Measurements from ENCODE around the gene SLC2A6. TPM values are rescaled to one million over a fixed set of nuclear protein-coding genes. Genes with fewer than 3 reads are reported as not detected.
A peak's percentile ranks its signal among the peaks of the same experiment; 100 is the strongest.

SLC2A6 gene, protein sequence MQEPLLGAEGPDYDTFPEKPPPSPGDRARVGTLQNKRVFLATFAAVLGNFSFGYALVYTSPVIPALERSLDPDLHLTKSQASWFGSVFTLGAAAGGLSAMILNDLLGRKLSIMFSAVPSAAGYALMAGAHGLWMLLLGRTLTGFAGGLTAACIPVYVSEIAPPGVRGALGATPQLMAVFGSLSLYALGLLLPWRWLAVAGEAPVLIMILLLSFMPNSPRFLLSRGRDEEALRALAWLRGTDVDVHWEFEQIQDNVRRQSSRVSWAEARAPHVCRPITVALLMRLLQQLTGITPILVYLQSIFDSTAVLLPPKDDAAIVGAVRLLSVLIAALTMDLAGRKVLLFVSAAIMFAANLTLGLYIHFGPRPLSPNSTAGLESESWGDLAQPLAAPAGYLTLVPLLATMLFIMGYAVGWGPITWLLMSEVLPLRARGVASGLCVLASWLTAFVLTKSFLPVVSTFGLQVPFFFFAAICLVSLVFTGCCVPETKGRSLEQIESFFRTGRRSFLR
- 8.7 TPM for total RNA-seq

DNA sequence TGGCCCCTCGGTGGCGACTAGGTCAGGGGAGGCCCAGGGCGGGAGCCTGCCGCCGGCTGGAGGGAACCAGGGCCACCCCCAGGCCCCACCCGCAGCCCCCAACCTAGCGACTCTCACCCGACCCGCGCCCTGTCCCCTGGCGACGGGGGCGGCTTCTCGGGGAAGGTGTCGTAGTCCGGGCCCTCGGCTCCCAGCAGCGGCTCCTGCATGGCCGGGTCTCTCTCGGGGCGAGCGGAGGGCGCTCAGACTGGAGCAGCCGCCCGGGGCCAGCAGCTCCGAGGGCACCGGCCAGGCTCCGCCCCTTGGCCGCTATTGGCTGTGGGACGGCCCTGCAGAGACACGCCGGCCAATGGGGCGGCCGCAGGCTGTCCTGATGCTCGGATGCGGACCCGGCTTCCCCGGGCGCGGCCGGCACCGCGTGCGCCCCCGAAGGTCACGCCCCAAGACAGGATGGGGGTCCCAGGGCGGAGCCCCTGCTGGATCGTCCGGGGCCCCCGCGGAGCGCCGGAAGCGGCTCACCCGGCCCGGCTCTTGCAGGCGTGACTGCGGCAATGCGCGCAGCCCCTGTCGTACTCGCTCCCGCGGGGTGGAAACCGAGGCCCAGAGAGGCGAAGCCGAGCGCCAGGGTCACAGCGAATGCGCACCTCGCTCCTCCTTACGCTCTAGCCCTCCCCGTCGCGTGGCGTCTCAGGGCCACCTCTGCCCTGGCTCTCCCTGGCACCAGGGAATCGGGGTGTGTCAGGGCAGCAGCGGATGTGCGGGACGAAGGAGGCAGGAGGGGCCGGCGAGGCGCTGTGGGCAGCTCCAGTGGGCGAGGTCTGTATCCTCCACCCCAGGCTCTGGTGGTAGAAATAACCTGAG lies at the start of gene SLC2A6:
SLC2A6 (minus strand) TSS at position 249 of the 861 bp plus-strand sequence; CDS start at position 209, 40 bp downstream.
- no peaks in the 10 kb centered on the region for H3K9me3 ChIP-seq
- intact Hi-C loops (cut with DNase I): loop anchor here (1.0 to 2.0 kb wide), 2 partner anchors 20 to 60 kb away; partner anchors contain the start of genes CACFD1 and REXO4
- H3K4me1 ChIP-seq: peaks cover 6 to 17% of the 10 kb centered on the region in 2 donors
- peak within 1 kb of the TSS; percentile 44 to 80 for H3K4me3 ChIP-seq
- H3K36me3 ChIP-seq: peaks cover 0 to under 1% of the 10 kb centered on the region in 2 donors
- peak within 1 kb of the TSS; percentile 50 to 64 for H3K27ac ChIP-seq
- H3K27me3 ChIP-seq: no peaks in the 10 kb centered on the region
- TF ChIP-seq, protein P1, sequence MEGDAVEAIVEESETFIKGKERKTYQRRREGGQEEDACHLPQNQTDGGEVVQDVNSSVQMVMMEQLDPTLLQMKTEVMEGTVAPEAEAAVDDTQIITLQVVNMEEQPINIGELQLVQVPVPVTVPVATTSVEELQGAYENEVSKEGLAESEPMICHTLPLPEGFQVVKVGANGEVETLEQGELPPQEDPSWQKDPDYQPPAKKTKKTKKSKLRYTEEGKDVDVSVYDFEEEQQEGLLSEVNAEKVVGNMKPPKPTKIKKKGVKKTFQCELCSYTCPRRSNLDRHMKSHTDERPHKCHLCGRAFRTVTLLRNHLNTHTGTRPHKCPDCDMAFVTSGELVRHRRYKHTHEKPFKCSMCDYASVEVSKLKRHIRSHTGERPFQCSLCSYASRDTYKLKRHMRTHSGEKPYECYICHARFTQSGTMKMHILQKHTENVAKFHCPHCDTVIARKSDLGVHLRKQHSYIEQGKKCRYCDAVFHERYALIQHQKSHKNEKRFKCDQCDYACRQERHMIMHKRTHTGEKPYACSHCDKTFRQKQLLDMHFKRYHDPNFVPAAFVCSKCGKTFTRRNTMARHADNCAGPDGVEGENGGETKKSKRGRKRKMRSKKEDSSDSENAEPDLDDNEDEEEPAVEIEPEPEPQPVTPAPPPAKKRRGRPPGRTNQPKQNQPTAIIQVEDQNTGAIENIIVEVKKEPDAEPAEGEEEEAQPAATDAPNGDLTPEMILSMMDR (IDR thresholded peaks at IDR 0.05): no peak
- DNase-seq (ENCODE audit: low spot score in 2 of 2): peak; percentile 52 to 93

DNA sequence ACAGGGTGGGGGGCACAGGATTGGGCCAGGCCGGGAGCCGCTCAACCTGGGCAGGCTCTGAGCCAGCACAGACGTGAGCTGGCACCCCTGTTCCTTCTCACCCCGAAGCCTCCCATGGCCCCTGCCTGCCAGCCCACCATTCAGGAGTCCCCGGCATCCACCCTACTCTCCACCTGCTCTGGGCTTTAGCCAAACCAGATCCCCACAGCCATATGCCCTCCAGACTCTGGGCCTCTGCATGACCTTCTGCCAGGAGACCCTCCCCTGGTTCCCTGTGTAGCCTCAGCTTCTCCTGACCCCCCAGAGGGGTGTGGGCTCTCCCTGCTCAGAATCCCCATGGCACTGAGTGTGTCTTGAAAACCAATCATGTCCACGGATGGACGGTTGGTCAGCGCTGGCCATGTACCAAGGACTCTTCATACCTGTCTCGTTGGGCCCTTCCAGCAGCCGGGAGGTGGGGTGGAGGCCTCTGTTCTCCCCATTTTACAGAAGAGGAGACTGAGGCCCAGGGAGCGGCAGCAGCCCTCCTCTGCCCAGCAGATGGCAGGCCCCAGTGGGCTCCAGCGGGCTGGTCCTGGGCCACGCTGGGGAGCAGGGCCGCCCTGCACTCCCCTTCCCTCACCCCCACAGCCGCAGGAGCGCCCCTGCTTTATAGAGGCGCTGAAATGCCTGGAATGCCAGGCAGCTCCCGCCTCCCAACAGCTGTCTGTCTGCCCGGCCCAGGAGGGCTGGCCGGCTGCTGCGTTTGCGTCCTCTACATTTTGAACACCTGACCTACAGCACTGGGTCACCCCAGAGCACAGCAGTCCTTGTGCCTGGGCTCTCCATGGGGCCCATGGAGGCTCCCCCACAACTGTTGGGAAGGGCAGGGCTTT lies 49.3 kb upstream of the SLC2A6 start:
- TF ChIP-seq, protein P1 (IDR thresholded peaks at IDR 0.05): no peak
- no peaks in the 10 kb centered on the region for H3K9me3 ChIP-seq
- H3K27me3 ChIP-seq: no peaks in the 10 kb centered on the region
- intact Hi-C loops (cut with DNase I): no loop called here
- H3K36me3 ChIP-seq: no peaks in the 10 kb centered on the region
- no peak overlapping the region for H3K27ac ChIP-seq
- H3K4me1 ChIP-seq: peaks cover 4 to 15% of the 10 kb centered on the region in 2 donors
- peak overlapping the region in 1 of 2 donors; percentile 10 for H3K4me3 ChIP-seq
- no peak for DNase-seq (ENCODE audit: low spot score in 2 of 2)

DNA sequence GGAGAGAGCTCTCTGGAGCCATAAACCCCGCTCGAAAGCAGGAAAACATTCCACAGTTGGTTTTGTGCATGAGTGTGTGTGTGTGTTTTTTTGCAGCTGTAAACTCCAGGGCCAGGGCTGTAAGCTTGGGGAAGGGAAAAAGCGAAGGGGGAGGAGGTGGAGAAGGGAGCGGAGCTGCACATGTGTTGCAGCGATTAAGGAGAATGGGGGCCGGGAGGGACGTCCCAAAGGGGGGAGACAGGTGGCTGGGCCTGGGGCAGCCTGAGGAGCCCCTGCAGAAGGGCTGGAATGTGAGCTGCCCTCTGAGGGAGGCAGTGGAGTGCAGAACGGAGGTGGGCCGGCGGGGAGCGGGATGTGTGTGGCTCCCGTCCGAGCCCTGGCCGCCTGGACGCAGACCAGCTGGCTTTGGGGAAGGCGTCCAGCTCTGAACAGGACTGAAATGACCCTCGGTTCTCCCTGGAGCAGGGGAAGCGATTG lies 48.6 kb upstream of the SLC2A6 start:
- intact Hi-C loops (cut with DNase I): no loop called here
- TF ChIP-seq, protein P1 (IDR thresholded peaks at IDR 0.05): no peak
- Histone ChIP-seq H3K27me3 (no peaks in the 10 kb centered on the region), H3K4me3 (peak overlapping the region; percentile 10 to 40), H3K36me3 (no peaks in the 10 kb centered on the region), H3K4me1 (peaks cover 4 to 15% of the 10 kb centered on the region in 2 donors), H3K27ac (no peak overlapping the region), H3K9me3 (no peaks in the 10 kb centered on the region)
- DNase-seq (ENCODE audit: low spot score in 2 of 2): no peak

DNA sequence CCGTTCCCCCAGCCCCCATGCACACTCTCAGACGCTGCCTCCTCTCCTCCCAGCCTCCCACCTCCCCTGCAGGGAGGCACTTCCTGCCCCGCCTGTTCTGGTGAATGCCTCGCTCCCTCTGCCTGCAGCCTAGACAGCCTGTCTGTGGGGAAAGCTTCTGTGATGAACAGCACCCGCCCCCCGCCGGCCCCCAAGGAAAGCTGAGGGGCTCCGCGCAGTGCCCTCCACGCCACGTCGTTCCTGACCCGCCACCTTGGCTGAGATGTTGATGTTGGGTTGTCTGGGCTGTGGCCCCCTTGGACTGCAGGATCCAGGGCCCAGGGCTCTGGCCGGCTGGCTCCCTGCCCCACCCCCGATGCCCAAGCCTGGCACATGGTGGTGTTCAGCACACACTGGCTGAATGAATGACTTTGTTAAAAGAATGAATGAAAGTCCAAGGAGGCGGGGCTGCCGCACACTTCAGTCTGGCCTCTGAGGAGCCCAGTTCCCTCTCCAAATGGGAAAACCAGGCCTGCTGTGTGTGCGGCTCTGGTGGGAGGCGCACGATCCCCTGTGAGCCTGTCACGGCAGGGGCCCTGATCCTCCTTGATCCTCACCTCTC lies 47.9 kb upstream of the SLC2A6 start:
- DNase-seq (ENCODE audit: low spot score in 2 of 2): no peak
- TF ChIP-seq, protein P1 (IDR thresholded peaks at IDR 0.05): no peak
- intact Hi-C loops (cut with DNase I): no loop called here
- no peaks in the 10 kb centered on the region for H3K9me3 ChIP-seq
- no peaks in the 10 kb centered on the region for H3K36me3 ChIP-seq
- no peaks in the 10 kb centered on the region for H3K27me3 ChIP-seq
- H3K4me3 ChIP-seq: peak overlapping the region in 1 of 2 donors; percentile 10
- H3K27ac ChIP-seq: no peak overlapping the region
- H3K4me1 ChIP-seq: peaks cover 4 to 15% of the 10 kb centered on the region in 2 donors
